Mucosa of stomach (tissue), 1 donor: ENCODE data around the gene YWHAQ.
A peak's percentile ranks its signal among the peaks of the same experiment; 100 is the strongest.
"Not testable (repeated sequence)": the region's sequence is repeated elsewhere in the genome, so short reads cannot be mapped to it uniquely, and the experiment has no call there.

Experiments used
- H3K27me3 ChIP-seq: one replicate; pipeline ENCODE4 v1.7.0; 2013; ENCODE audit warnings: mild to moderate bottlenecking, low read length; ENCODE audit not compliant: control insufficient read depth, insufficient read depth
- H3K36me3 ChIP-seq: one replicate; pipeline ENCODE4 v1.7.0; 2013; ENCODE audit warnings: low read length; ENCODE audit not compliant: control insufficient read depth, insufficient read depth
- H3K4me1 ChIP-seq: one replicate; pipeline ENCODE4 v1.7.0; 2013; ENCODE audit warnings: mild to moderate bottlenecking, low read length; ENCODE audit not compliant: control insufficient read depth, insufficient read depth
- H3K4me3 ChIP-seq: one replicate; pipeline ENCODE4 v1.7.0; 2013; ENCODE audit warnings: low read length
- H3K9ac ChIP-seq: one replicate; pipeline ENCODE4 v1.7.0; 2013; ENCODE audit warnings: mild to moderate bottlenecking, low read length, moderate library complexity
- H3K9me3 ChIP-seq: one replicate; pipeline ENCODE4 v1.7.0; 2013; ENCODE audit warnings: mild to moderate bottlenecking, low read length, moderate library complexity; ENCODE audit not compliant: control insufficient read depth
- donor health status: Pancreatic carcinoma.

YWHAQ gene

DNA sequence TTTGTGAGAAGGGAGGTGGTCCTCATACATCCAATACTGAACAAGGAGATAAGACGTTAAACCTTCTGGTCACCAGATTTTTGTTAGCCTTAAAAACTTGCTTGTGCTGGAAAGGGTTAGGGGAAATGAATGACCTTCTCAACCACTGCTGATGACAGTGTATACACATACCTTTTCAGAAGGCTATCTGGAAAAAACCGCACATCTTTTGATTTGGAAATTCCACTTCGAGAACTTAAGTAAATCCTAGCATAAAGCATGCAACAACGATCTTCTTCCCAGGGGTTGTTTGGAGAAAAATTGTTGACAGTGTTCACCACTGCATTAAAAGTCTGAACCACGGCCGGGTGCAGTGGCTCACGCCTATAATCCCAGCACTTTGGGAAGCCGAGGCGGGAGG is 7.6 kb downstream of the YWHAQ start:
- Histone ChIP-seq H3K9ac (no peak overlapping the region), H3K4me1 (no peaks in the 10 kb centered on the region), H3K27me3 (no peaks in the 10 kb centered on the region), H3K9me3 (no peaks in the 10 kb centered on the region), H3K4me3 (no peak overlapping the region), H3K36me3 (no peaks in the 10 kb centered on the region)

DNA sequence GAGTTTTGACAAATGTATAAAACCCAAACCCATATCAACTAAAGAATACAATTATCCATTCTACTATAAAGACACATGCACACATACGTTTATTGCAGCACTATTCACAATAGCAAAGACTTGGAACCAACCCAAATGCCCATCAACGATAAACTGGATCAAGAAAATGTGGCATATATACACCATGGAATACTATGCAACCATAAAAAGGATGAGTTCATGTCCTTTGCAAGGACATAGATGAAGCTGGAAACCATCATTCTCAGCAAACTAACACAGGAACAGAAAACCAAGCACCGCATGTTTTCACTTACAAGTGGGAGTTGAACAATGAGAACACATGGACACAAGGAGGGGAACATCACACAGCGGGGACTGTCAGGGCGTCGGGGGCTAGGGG is 9.1 kb downstream of the YWHAQ start:
- H3K4me3 ChIP-seq, H3K9me3 ChIP-seq, H3K27me3 ChIP-seq, H3K9ac ChIP-seq, H3K36me3 ChIP-seq, H3K4me1 ChIP-seq: not testable (repeated sequence)

DNA sequence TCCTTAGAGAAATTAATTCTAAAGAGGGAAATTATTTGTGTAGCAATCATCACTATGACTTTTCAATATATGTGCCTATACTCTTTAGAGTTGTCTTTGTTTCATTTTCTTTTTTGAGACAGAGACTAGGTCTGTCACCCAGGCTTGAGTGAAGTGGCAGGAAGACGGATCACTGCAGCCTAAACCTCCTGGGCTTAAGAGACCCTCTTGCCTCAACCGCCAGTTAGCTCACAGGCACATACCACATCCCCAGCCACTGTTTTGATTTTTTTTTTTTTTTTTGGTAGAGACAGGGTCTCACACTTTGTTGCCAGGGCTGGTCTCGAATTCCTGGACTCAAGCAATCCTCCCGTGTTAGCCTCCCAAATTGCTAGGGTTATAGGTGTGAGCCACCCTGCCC is 12.4 kb downstream of the YWHAQ start:
- peaks cover 3% of the 10 kb centered on the region for H3K4me1 ChIP-seq
- no peak overlapping the region for H3K4me3 ChIP-seq

DNA sequence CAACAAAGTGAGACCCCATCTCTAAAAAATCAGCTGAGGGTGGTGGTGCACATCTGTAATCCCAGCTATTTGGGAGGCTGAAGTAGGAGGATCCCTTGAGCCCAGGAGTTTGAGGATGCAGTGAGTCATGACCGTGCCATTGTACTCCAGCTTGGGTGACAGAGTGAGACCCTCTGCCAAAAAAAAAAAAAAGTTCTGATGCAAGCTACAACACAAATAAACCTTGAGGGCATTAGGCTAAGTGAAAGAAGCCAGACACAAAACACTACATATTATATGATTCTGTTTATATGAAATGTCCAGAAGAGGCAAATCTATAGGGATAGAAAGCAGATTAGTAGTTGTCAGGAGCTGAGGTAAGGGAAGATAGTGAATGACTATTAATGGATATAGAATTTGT is 13.0 kb downstream of the YWHAQ start:
- Histone ChIP-seq H3K4me1 (peaks cover 5% of the 10 kb centered on the region), H3K27me3 (no peaks in the 10 kb centered on the region), H3K9ac (no peak overlapping the region)

More for the DNA sequence above, 12.4 kb downstream of the YWHAQ start:
- Histone ChIP-seq H3K27me3 (no peaks in the 10 kb centered on the region), H3K9ac (no peak overlapping the region), H3K9me3 (no peaks in the 10 kb centered on the region), H3K36me3 (no peaks in the 10 kb centered on the region)

DNA sequence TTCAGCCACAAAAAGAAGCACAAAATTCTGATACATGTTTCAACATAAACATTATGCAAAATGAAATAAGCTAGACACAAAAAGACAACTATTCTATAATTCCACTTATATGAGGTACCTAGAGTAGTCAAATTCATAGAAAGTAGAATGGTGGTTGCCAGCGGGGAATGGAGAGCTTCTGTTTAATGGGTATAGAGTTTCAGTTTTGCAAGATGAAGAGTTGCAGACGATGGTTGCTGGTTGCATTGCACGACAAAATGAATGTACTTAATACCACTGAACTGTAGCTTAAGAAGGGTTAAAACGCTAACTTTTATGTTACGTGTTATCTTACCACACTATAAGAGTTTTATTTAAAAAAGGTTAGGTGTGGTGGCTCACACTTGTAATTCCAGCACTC is 13.5 kb downstream of the YWHAQ start:
- H3K27me3 ChIP-seq: no peaks in the 10 kb centered on the region
- H3K36me3 ChIP-seq: no peaks in the 10 kb centered on the region
- no peak overlapping the region for H3K4me3 ChIP-seq
- no peaks in the 10 kb centered on the region for H3K9me3 ChIP-seq
- no peak overlapping the region for H3K9ac ChIP-seq
- H3K4me1 ChIP-seq: peaks cover 5% of the 10 kb centered on the region

More for the DNA sequence above, 13.0 kb downstream of the YWHAQ start:
- Histone ChIP-seq H3K36me3 (no peaks in the 10 kb centered on the region), H3K9me3 (no peaks in the 10 kb centered on the region), H3K4me3 (no peak overlapping the region)

DNA sequence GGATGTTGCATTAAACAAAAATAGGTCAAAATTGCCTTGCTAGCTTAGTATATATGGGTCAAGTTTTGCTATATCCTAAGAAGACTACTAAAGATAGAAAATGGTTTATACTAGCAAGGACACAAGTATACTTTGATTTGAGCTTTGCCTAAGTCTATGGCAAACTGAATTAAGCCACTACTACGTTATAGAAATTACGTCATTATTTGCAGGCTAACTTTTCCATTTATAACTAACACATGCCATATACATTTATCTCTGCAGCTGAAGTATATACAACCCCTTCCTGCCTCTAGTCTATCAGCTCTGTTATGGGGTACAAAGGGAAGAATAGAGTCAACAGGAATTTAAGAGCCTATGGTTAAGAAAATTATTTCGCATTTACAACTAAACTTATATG is 16.2 kb downstream of the YWHAQ start:
- Histone ChIP-seq H3K27me3 (no peaks in the 10 kb centered on the region), H3K9ac (no peak overlapping the region), H3K4me1 (peaks cover 5% of the 10 kb centered on the region), H3K4me3 (no peak overlapping the region), H3K9me3 (no peaks in the 10 kb centered on the region), H3K36me3 (no peaks in the 10 kb centered on the region)

DNA sequence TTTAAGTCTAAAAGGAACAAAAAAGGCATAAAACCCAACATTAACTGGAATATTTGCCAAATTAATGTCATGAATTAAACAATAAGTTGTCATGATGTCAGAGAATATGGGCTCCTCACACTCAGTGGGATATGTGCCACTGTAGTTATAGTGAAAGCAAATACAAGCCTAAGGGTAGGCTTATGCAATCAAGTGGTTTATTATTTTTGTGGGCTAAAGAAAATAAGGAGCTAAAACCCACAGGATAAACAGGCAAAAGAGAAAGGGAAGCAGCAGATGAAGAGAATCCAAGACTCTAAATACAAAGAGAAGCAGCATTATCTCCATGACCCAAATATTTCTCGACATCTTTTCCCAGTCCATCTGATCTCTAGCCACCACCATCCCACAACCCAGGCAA is 17.5 kb downstream of the YWHAQ start:
- Histone ChIP-seq H3K4me1 (peaks cover 11% of the 10 kb centered on the region), H3K27me3 (no peaks in the 10 kb centered on the region), H3K36me3 (no peaks in the 10 kb centered on the region), H3K9me3 (no peaks in the 10 kb centered on the region), H3K4me3 (no peak overlapping the region), H3K9ac (no peak overlapping the region)

DNA sequence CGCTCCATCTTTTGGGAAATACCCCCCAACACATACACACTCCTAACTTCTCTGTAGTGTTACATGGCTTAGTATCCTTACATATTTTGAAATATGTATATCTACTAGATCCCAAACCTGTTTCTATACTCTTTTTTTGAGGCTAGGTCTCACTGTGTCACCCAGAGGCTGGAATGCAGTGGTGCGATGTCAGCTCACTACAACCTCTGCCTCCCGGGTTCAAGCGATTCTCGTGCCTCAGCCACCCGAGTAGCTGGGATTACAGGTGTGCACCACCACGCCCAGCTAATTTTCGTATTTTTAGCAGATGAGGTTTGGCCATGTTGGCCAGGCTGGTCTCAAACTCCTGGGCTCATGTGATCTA is 19.3 kb downstream of the YWHAQ start:
- H3K36me3 ChIP-seq, H3K4me3 ChIP-seq: not testable (repeated sequence)
- peaks cover 20% of the 10 kb centered on the region for H3K4me1 ChIP-seq

DNA sequence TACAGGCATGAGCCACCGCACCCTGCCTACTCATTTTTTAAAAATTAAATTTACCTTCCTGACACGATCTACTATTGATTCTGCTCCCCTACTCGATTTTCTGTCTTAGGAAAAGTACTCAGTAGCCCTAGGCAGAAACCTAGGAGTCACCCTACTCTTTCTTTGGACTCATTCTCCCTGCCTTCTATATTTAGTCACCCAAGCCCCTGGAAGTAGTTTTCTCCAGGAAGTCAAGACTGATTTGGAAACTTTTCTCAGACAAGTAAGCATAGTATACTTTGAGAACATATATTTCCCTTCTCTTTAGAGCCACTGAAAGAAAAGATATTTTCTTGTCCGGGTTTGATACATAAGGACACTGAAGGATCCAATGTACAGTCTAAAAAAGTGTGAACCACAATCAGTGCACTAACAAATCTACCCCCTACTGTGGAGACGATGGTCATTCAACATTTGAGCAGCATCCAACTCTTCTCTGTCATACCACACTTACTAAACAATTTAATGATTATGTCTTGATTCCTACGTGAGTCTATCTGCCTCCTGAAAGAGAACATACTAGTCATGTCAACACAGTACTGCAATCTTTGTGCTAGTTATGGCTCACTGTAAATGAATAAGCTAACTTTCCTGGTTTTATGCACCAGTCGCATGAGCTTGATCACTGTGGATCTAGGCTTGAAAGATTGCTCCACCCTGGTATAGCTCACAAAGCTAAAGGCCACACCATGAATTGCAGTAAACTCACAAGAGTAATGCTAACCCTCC is 19.8 kb downstream of the YWHAQ start:
- peaks cover 20% of the 10 kb centered on the region for H3K4me1 ChIP-seq
- no peaks in the 10 kb centered on the region for H3K9me3 ChIP-seq
- H3K36me3 ChIP-seq: no peaks in the 10 kb centered on the region

More for the DNA sequence above, 19.3 kb downstream of the YWHAQ start:
- H3K9ac ChIP-seq, H3K27me3 ChIP-seq, H3K9me3 ChIP-seq: not testable (repeated sequence)

DNA sequence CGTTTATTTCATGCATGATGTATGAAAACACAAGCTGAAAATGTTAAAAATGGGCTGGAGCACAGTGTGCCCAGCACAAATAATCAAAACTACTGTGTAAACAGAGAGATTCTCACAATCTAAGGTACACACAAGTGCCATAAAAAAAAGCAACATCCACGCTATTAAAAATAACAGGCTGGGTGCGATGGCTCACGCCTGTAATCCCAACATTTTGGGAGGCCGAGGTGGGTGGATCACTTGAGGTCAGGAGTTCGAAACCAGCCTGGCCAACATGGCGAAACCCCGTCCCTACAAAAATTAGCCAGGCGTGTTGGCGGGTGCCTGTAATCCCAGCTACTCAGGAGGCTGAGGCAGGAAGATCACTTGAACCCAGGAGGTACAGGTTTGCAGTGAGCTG is 22.3 kb downstream of the YWHAQ start:
- Histone ChIP-seq H3K9ac (peak overlapping the region; percentile 60), H3K4me1 (peaks cover 18% of the 10 kb centered on the region)
- not testable (repeated sequence) for H3K9me3 ChIP-seq, H3K4me3 ChIP-seq, H3K27me3 ChIP-seq, H3K36me3 ChIP-seq

More for the DNA sequence above, 19.8 kb downstream of the YWHAQ start:
- no peak overlapping the region for H3K9ac ChIP-seq
- no peak overlapping the region for H3K4me3 ChIP-seq
- no peaks in the 10 kb centered on the region for H3K27me3 ChIP-seq

DNA sequence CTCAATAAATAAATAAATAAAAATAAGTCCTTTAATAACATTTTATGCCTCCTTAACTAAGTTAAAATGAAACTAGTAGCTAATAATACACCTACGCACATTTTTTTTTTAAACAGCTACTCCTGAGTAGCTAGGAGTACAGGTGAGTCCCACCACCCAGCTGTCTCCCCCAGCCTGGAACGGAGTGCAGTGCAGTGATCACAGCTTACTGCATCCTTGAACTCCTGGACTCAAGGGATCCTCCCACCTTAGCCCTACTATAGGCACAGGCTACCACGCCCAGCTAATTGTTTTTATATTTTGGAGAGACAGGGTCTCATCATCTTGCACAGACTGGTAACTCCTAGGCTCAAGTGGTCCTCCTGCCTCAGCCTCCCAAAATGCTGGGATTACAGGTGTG is 28.4 kb downstream of the YWHAQ start:
- Histone ChIP-seq H3K27me3 (no peaks in the 10 kb centered on the region), H3K36me3 (no peaks in the 10 kb centered on the region), H3K9ac (no peak overlapping the region), H3K4me1 (peaks cover under 1% of the 10 kb centered on the region), H3K4me3 (no peak overlapping the region), H3K9me3 (no peaks in the 10 kb centered on the region)

DNA sequence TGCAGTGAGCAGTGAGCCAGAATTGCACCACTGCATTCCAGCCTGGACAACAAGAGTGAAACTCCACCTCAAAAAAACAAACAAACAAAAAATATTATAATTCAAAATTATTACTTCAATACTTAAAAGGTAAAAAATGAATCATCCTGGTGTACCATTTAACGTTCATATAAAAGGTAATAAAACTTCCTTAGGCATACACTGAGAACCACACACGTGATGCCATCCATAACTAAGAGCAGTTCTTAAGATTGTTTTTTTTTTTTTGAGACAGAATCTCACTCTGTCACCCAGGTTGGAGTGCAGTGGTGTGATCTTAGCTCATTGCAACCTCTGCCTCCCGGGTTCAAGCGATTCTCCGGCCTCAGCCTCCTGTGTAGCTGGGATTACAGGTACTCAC is 29.4 kb downstream of the YWHAQ start:
- Histone ChIP-seq H3K36me3 (no peaks in the 10 kb centered on the region), H3K27me3 (no peaks in the 10 kb centered on the region), H3K4me1 (no peaks in the 10 kb centered on the region), H3K4me3 (no peak overlapping the region), H3K9me3 (no peaks in the 10 kb centered on the region), H3K9ac (no peak overlapping the region)

DNA sequence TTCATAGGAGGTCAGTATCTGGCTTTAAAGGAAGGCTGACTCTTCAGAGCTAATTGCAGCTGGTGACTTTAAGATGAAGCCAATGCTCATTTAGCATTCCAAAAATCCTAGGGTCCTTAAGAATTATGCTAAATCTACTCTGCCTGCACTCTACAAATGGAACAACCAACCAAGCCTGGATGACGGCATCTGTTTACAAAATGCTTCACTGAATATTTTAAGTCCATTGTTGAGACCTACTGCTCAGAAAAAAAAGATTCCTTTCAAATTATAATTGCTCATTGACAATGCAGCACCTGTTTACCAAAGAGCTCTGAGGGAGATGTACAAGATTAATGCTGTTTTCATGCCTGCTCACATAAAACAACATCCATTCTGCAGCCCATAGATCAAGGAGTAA is 31.4 kb downstream of the YWHAQ start:
- no peaks in the 10 kb centered on the region for H3K9me3 ChIP-seq
- no peak overlapping the region for H3K4me3 ChIP-seq
- H3K27me3 ChIP-seq: no peaks in the 10 kb centered on the region
- no peaks in the 10 kb centered on the region for H3K36me3 ChIP-seq
- H3K4me1 ChIP-seq: peaks cover 6% of the 10 kb centered on the region
- H3K9ac ChIP-seq: no peak overlapping the region
